Esophagus squamous epithelium (tissue), 5 donors: ENCODE results near the gene NT5C3A. TPM values are rescaled to one million over a fixed set of nuclear protein-coding genes. Genes with fewer than 3 reads are reported as not detected.

Experiments used
- DNase-seq: peaks from one replicate; lab custom pipeline; 2025; lab: John Stamatoyannopoulos, UW
- H3K27ac ChIP-seq, 4 donors: fragments of 200-600 bp; sonication (generic); one replicate each; pipeline ENCODE4 v1.5.1; 2016 to 2019; ENCODE audit warnings: mild to moderate bottlenecking in 1 of 4
- H3K27me3 ChIP-seq, 4 donors: fragments of 200-600 bp; sonication (generic); 1 replicate in 3 of 4; 2 replicates in 1 of 4; pipeline versions ENCODE4 v1.5.1 to v1.6.0; 2017 to 2021; ENCODE audit warnings: antibody characterized with exemption in 1 of 4
- H3K36me3 ChIP-seq, 3 donors: fragments of 200-600 bp; sonication (generic); one replicate each; pipeline ENCODE4 v1.5.1; 2016 to 2019
- H3K4me1 ChIP-seq, 3 donors: fragments of 200-600 bp; sonication (generic); one replicate each; pipeline ENCODE4 v1.5.1; 2017 to 2019
- H3K4me3 ChIP-seq, 4 donors: fragments of 200-600 bp; sonication (generic); 1 replicate in 3 of 4; 2 replicates in 1 of 4; pipeline ENCODE4 v1.5.1; 2016 to 2019; ENCODE audit warnings: mild to moderate bottlenecking in 2 of 4, moderate library complexity in 1 of 4
- H3K9me3 ChIP-seq, 3 donors: fragments of 200-600 bp; sonication (generic); one replicate each; pipeline ENCODE4 v1.5.1; 2016 to 2019
- POLR2A ChIP-seq, 4 donors: fragments of 450-650 bp; IDR thresholded peaks; one replicate each; pipeline ENCODE4 v1.6.1; 2017; ENCODE audit warnings: antibody characterized with exemption in 4 of 4, mild to moderate bottlenecking in 4 of 4, moderate library complexity in 3 of 4
- WGBS, 2 donors: methylation state at CpG; one replicate each; pipeline ENCODE4 v1.1.5; 2018; 5-methylcytosine and 5-hydroxymethylcytosine counted together
- intact Hi-C: fragments of 100-400 bp; cut with DNase I; formaldehyde crosslinking; loops from one replicate; pipeline ENCODE4 v1.15.0; 2022
- total RNA-seq, 4 donors: library from RNA; depleted of rRNA; stranded (reverse); fragments of >200 nt; gene quantifications; one replicate each; pipeline ENCODE4 v1.1.0, GENCODE V29; 2016
- TF ChIP-seq, protein P1 (sequence below), 6 experiments: fragments of 450-650 bp in 4 of 6; fragments of 200-600 bp in 2 of 6; sonication (generic) in 2 of 6; IDR thresholded peaks; one replicate each; pipeline ENCODE4 v1.5.1; 2016 to 2019; ENCODE audit warnings: antibody characterized with exemption in 6 of 6, mild to moderate bottlenecking in 4 of 6, moderate library complexity in 4 of 6
- donor health status: DM: yes; HTN: yes; CAD: no.

NT5C3A gene
- total RNA-seq, 4 donors from 2014 or later = 13.1 to 30.8 (median 26.8) TPM

GRCh38 chr7:33076737-33077136, 14.2 kb upstream of the NT5C3A start:
- no peak for DNase-seq
- 77 to 84% methylated on average over 3 of the region's 3 CpGs for WGBS, 2 donors
- Histone ChIP-seq H3K4me1 (peaks cover 0 to 3% (median 0%) of the 10 kb centered on the region in 3 donors), H3K27ac (no peak overlapping the region), H3K4me3 (no peak overlapping the region), H3K27me3 (no peaks in the 10 kb centered on the region), H3K36me3 (no peaks in the 10 kb centered on the region), H3K9me3 (no peaks in the 10 kb centered on the region)
- TF ChIP-seq POLR2A (IDR thresholded peaks at IDR 0.05) = no peak
- TF ChIP-seq, protein P1, sequence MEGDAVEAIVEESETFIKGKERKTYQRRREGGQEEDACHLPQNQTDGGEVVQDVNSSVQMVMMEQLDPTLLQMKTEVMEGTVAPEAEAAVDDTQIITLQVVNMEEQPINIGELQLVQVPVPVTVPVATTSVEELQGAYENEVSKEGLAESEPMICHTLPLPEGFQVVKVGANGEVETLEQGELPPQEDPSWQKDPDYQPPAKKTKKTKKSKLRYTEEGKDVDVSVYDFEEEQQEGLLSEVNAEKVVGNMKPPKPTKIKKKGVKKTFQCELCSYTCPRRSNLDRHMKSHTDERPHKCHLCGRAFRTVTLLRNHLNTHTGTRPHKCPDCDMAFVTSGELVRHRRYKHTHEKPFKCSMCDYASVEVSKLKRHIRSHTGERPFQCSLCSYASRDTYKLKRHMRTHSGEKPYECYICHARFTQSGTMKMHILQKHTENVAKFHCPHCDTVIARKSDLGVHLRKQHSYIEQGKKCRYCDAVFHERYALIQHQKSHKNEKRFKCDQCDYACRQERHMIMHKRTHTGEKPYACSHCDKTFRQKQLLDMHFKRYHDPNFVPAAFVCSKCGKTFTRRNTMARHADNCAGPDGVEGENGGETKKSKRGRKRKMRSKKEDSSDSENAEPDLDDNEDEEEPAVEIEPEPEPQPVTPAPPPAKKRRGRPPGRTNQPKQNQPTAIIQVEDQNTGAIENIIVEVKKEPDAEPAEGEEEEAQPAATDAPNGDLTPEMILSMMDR (IDR thresholded peaks at IDR 0.05) = no peak
- intact Hi-C loops = no loop called here

GRCh38 chr7:33075818-33076518, 13.4 kb upstream of the NT5C3A start:
- DNase-seq = no peak
- intact Hi-C loops = no loop called here
- Histone ChIP-seq H3K9me3 (no peaks in the 10 kb centered on the region), H3K27me3 (no peaks in the 10 kb centered on the region), H3K27ac (no peak overlapping the region), H3K4me1 (peaks cover 0 to 3% (median 0%) of the 10 kb centered on the region in 3 donors), H3K36me3 (no peaks in the 10 kb centered on the region), H3K4me3 (no peak overlapping the region)
- TF ChIP-seq, protein P1 (IDR thresholded peaks at IDR 0.05) = no peak
- no peak for TF ChIP-seq POLR2A (IDR thresholded peaks at IDR 0.05)
- 70 to 86% methylated on average over 3 of the region's 3 CpGs for WGBS, 2 donors

- Histone ChIP-seq H3K27ac (no peak overlapping the region), H3K4me1 (peaks cover 0 to 3% (median 0%) of the 10 kb centered on the region in 3 donors), H3K27me3 (no peaks in the 10 kb centered on the region), H3K9me3 (peaks cover 0 to 10% (median 8%) of the 10 kb centered on the region in 3 donors), H3K36me3 (no peaks in the 10 kb centered on the region), H3K4me3 (no peak overlapping the region)
- TF ChIP-seq, protein P1 (IDR thresholded peaks at IDR 0.05) = no peak
- TF ChIP-seq POLR2A (IDR thresholded peaks at IDR 0.05) = no peak
- intact Hi-C loops = no loop called here
- 87 to 94% methylated on average over 4 of the region's 4 CpGs for WGBS, 2 donors
- no peak for DNase-seq
These were observed 10.7 kb upstream of the NT5C3A start for GRCh38 chr7:33073243-33073642.

DNA sequence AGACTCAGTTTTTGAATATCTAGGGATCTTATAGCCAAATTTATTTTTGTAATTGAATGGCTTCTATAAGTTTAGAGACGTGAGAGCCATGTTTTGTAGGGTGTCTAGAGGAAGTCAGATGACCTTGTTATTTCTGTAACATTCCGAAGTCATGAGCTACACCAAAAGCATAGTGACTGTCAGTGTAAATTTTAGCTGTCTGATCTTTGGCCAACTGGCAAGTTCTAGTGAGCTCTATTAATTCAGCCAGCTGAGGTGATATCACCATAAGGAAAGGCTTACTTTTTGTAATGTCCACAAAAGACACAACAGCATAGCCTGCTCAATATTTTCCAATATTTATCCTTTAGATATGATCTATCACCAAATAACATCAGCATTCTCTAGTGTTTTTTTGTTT, 9.9 kb upstream of the NT5C3A start:
- Histone ChIP-seq H3K27me3 (no peaks in the 10 kb centered on the region), H3K4me1 (peaks cover 0 to 3% (median 0%) of the 10 kb centered on the region in 3 donors), H3K9me3 (peaks cover 0 to 10% (median 8%) of the 10 kb centered on the region in 3 donors), H3K27ac (no peak overlapping the region), H3K4me3 (no peak overlapping the region), H3K36me3 (no peaks in the 10 kb centered on the region)
- TF ChIP-seq POLR2A (IDR thresholded peaks at IDR 0.05) = no peak
- TF ChIP-seq, protein P1 (IDR thresholded peaks at IDR 0.05) = no peak
- no peak for DNase-seq
- intact Hi-C loops = no loop called here
- 15 to 43% methylated on average over 2 of the region's 2 CpGs for WGBS, 2 donors

DNA sequence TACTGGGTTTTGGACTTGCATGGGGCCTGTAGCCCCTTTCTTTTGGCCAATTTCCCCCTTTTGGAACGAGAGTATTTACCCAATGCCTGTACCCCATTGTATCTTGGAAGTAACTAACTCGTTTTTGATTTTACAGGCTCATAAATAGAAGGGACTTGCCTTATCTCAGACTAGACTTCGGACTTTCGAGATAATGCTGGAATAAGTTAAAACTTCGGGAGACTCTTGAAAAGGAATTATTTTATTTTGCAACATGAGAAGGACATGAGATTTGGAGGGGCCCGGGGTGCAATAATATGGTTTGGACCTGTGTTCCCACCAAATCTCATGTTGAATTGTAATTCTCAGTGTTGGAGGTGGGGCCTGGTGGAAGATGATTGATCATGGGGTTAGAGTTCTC, 8.3 kb upstream of the NT5C3A start:
- Histone ChIP-seq H3K27me3 (no peaks in the 10 kb centered on the region), H3K9me3 (peaks cover 0 to 17% (median 14%) of the 10 kb centered on the region in 3 donors), H3K4me1 (peaks cover 0 to 3% (median 0%) of the 10 kb centered on the region in 3 donors), H3K36me3 (no peaks in the 10 kb centered on the region), H3K4me3 (no peak overlapping the region), H3K27ac (no peak overlapping the region)
- DNase-seq = no peak
- intact Hi-C loops = no loop called here
- 71 to 78% methylated on average over 6 of the region's 6 CpGs for WGBS, 2 donors
- TF ChIP-seq, protein P1 (IDR thresholded peaks at IDR 0.05) = no peak
- TF ChIP-seq POLR2A (IDR thresholded peaks at IDR 0.05) = no peak
